IMR-90 (cell line): Measurements from ENCODE around the gene CHN2. TPM values are rescaled to one million over a fixed set of nuclear protein-coding genes. Genes with fewer than 3 reads are reported as not detected.

ENCODE experiments used
- ATAC-seq: fragments of 200-7000 bp; cut with Tn5 transposase; 2 replicates; pipeline ENCODE4 v1.9.1; 2020; ENCODE audit warnings: low read depth, mild to moderate bottlenecking, moderate library complexity
- BruUV-seq: library from RNA; stranded (reverse); fragments of 400-500 nt; replicated peaks from 2 replicates; lab custom pipeline; 2021; lab: Mats Ljungman, UMichigan
- CTCF ChIA-PET: fragments of 300-600 bp; formaldehyde crosslinking; extraction: SDS; loops from one replicate; lab custom pipeline; 2021; ENCODE audit warnings: antibody characterized with exemption; lab: Yijun Ruan, JAX
- POLR2A ChIA-PET: fragments of 300-600 bp; sonication (Branson Sonifier 250); formaldehyde crosslinking; loops from one replicate; lab custom pipeline; 2022; ENCODE audit warnings: antibody characterized with exemption; ENCODE audit not compliant: unreplicated experiment; lab: Charles Lee
- DNase-seq: peaks from one replicate; pipeline ENCODE4 v3.0.0; 2013
- H2AFZ ChIP-seq: replicated peaks from 2 replicates; pipeline ENCODE3; 2013; ENCODE audit warnings: low read length, mild to moderate bottlenecking; ENCODE audit not compliant: poor library complexity
- H2AK5ac ChIP-seq: 2 replicates; pipeline ENCODE4 v1.6.1; 2013; ENCODE audit warnings: low read depth, low read length, inconsistent platforms
- H2AK9ac ChIP-seq: replicated peaks from 2 replicates; pipeline ENCODE3; 2013; ENCODE audit warnings: mild to moderate bottlenecking, low read depth, low read length, moderate library complexity; ENCODE audit not compliant: poor library complexity
- H2BK120ac ChIP-seq: 2 replicates; pipeline ENCODE4 v1.6.1; 2013; ENCODE audit warnings: low read depth, low read length, inconsistent platforms
- H2BK15ac ChIP-seq: 3 replicates; pipeline ENCODE4 v1.6.1; 2013; ENCODE audit warnings: low read depth, low read length, inconsistent platforms
- H2BK20ac ChIP-seq: 2 replicates; pipeline ENCODE4 v1.6.1; 2013; ENCODE audit warnings: low read depth, mild to moderate bottlenecking, inconsistent platforms, low read length, moderate library complexity
- H2BK5ac ChIP-seq: 2 replicates; pipeline ENCODE4 v1.6.1; 2013; ENCODE audit warnings: mild to moderate bottlenecking, low read depth, low read length, inconsistent platforms; ENCODE audit not compliant: poor library complexity, severe bottlenecking
- H3K14ac ChIP-seq: replicated peaks from 2 replicates; pipeline ENCODE4 v1.6.1; 2013; ENCODE audit warnings: low read depth, low read length, inconsistent platforms
- H3K18ac ChIP-seq: 2 replicates; pipeline ENCODE4 v1.6.1; 2013; ENCODE audit warnings: low read depth, low read length, control low read depth
- H3K23ac ChIP-seq: 2 replicates; pipeline ENCODE4 v1.6.1; 2013; ENCODE audit warnings: low read depth, low read length, inconsistent platforms
- H3K27ac ChIP-seq: 2 replicates; pipeline ENCODE4 v1.5.1; 2013; ENCODE audit warnings: mild to moderate bottlenecking, control low read depth, low read length; ENCODE audit not compliant: insufficient read depth
- H3K27me3 ChIP-seq: 2 replicates; pipeline ENCODE4 v1.6.1; 2013; ENCODE audit warnings: low read length; ENCODE audit not compliant: control insufficient read depth, insufficient read depth
- H3K36me3 ChIP-seq: 2 replicates; pipeline ENCODE4 v1.6.1; 2013; ENCODE audit warnings: low read length, mixed read lengths; ENCODE audit not compliant: control insufficient read depth, insufficient read depth
- H3K4ac ChIP-seq: 2 replicates; pipeline ENCODE4 v1.6.1; 2013; ENCODE audit warnings: low read depth, low read length, inconsistent platforms
- H3K4me1 ChIP-seq: 2 replicates; pipeline ENCODE4 v1.6.1; 2013; ENCODE audit warnings: low read length, mixed read lengths; ENCODE audit not compliant: control insufficient read depth, insufficient read depth
- H3K4me2 ChIP-seq: 2 replicates; pipeline ENCODE4 v1.6.1; 2013; ENCODE audit warnings: low read depth, mild to moderate bottlenecking, control low read depth, low read length, moderate library complexity
- H3K4me3 ChIP-seq: 2 replicates; pipeline ENCODE4 v1.5.1; 2013; ENCODE audit warnings: low read depth, mild to moderate bottlenecking, control low read depth, low read length, moderate library complexity; ENCODE audit not compliant: insufficient read depth
- H3K56ac ChIP-seq: 2 replicates; pipeline ENCODE4 v1.6.1; 2013; ENCODE audit warnings: low read length, inconsistent platforms; ENCODE audit not compliant: insufficient read depth; ENCODE audit errors: extremely low read depth
- H3K79me1 ChIP-seq, 2 experiments: 2 replicates each; pipeline ENCODE4 v1.6.1; 2013; ENCODE audit warnings: low read length in 2 of 2, inconsistent platforms in 1 of 2, low read depth in 1 of 2
- H3K9ac ChIP-seq: 2 replicates; pipeline ENCODE4 v1.6.1; 2013; ENCODE audit warnings: low read depth, low read length, control low read depth
- H3K9me1 ChIP-seq: 2 replicates; pipeline ENCODE4 v1.6.1; 2013; ENCODE audit warnings: low read length, inconsistent platforms; ENCODE audit not compliant: insufficient read depth
- H3K9me3 ChIP-seq: 2 replicates; pipeline ENCODE4 v1.6.1; 2013; ENCODE audit warnings: low read length; ENCODE audit not compliant: control insufficient read depth, insufficient read depth
- H4K20me1 ChIP-seq: 2 replicates; pipeline ENCODE4 v1.6.1; 2013; ENCODE audit warnings: low read length, inconsistent platforms; ENCODE audit not compliant: insufficient read depth
- H4K5ac ChIP-seq: 2 replicates; pipeline ENCODE4 v1.6.1; 2013; ENCODE audit warnings: mild to moderate bottlenecking, low read depth, low read length, control low read depth
- H4K8ac ChIP-seq, 2 experiments: 2 replicates each; pipeline ENCODE4 v1.6.1; 2013; ENCODE audit warnings: low read depth in 2 of 2, low read length in 2 of 2, control low read depth in 1 of 2, inconsistent platforms in 1 of 2
- H4K91ac ChIP-seq: 2 replicates; pipeline ENCODE4 v1.6.1; 2013; ENCODE audit warnings: low read depth, low read length, inconsistent platforms; ENCODE audit not compliant: insufficient read depth
- BHLHE40 ChIP-seq: fragments of 150-350 bp; IDR thresholded peaks from 2 replicates; pipeline ENCODE4 v1.6.1; 2016; ENCODE audit warnings: mild to moderate bottlenecking, low read depth, low read length
- CEBPB ChIP-seq: IDR thresholded peaks from 2 replicates; pipeline ENCODE4 v1.6.1; 2012; ENCODE audit warnings: low read depth, low read length, improper control_type of control experiment
- CHD1 ChIP-seq: IDR thresholded peaks from 2 replicates; pipeline ENCODE4 v1.6.1; 2012; ENCODE audit warnings: low read depth, low read length, improper control_type of control experiment
- FOS ChIP-seq: fragments of 150-350 bp; IDR thresholded peaks from 2 replicates; pipeline ENCODE4 v1.6.1; 2016; ENCODE audit warnings: low read depth, low read length
- MAFK ChIP-seq: IDR thresholded peaks from 2 replicates; pipeline ENCODE4 v1.6.1; 2012; ENCODE audit warnings: low read depth, low read length, improper control_type of control experiment
- MAZ ChIP-seq: IDR thresholded peaks from 2 replicates; pipeline ENCODE4 v1.6.1; 2012; ENCODE audit warnings: low read depth, mild to moderate bottlenecking, low read length, improper control_type of control experiment, moderate library complexity, borderline replicate concordance
- MXI1 ChIP-seq: IDR thresholded peaks from 2 replicates; pipeline ENCODE4 v1.6.1; 2012; ENCODE audit warnings: low read depth, mild to moderate bottlenecking, low read length, moderate library complexity, borderline replicate concordance
- NFE2L2 ChIP-seq: fragments of 150-350 bp; IDR thresholded peaks from 2 replicates; pipeline ENCODE4 v1.6.1; 2016; ENCODE audit warnings: low read depth, mild to moderate bottlenecking, low read length
- POLR2A ChIP-seq: IDR thresholded peaks from 2 replicates; pipeline ENCODE4 v1.6.1; 2012; ENCODE audit warnings: mild to moderate bottlenecking, low read depth, low read length
- RAD21 ChIP-seq: IDR thresholded peaks from 2 replicates; pipeline ENCODE4 v1.6.1; 2012; ENCODE audit warnings: low read length, improper control_type of control experiment
- RCOR1 ChIP-seq: IDR thresholded peaks from 2 replicates; pipeline ENCODE4 v1.6.1; 2012; ENCODE audit warnings: mild to moderate bottlenecking, low read length, improper control_type of control experiment; ENCODE audit not compliant: insufficient replicate concordance
- RFX5 ChIP-seq: IDR thresholded peaks from 2 replicates; pipeline ENCODE4 v1.8.0; 2012; ENCODE audit warnings: low read depth, mild to moderate bottlenecking, low read length, moderate library complexity
- SMC3 ChIP-seq: fragments of 150-350 bp; IDR thresholded peaks from 2 replicates; pipeline ENCODE4 v1.6.1; 2016; ENCODE audit warnings: low read depth, mild to moderate bottlenecking, antibody characterized with exemption, low read length, moderate library complexity
- WGBS, 2 experiments: methylation state at CpG; one replicate each; pipeline versions ENCODE4 v1.1.5 to v1.1.7; 2013; ENCODE audit warnings: missing lambda C conversion rate in 2 of 2; ENCODE audit not compliant: insufficient read length in 1 of 2; ENCODE audit errors: extremely low coverage in 2 of 2; 5-methylcytosine and 5-hydroxymethylcytosine counted together
- dilution Hi-C: fragments of 300-500 bp; cut with HindIII; formaldehyde crosslinking; loops from one replicate; pipeline ENCODE4 v1.14.3; 2018; ENCODE audit warnings: low sequenced_read_pairs; ENCODE audit not compliant: unreplicated experiment
- in situ Hi-C: fragments of 300-500 bp; cut with MboI; formaldehyde crosslinking; loops from 3 replicates; pipeline ENCODE4 v1.14.3; 2019; ENCODE audit warnings: low sequenced_read_pairs, inconsistent platforms, mixed read lengths
- intact Hi-C: fragments of 100-400 bp; cut with micrococcal nuclease; formaldehyde crosslinking; loops from 2 replicates; pipeline ENCODE4 v1.10.0; 2022
- polyA plus RNA-seq, 3 experiments: library from polyadenylated mRNA; depleted of rRNA; stranded (reverse); fragments of >200 nt; gene quantifications; 2 replicates each; pipeline ENCODE4 v1.2.3, GENCODE V29; 2012; ENCODE audit warnings: low replicate concordance in 1 of 3
- total RNA-seq: library from RNA; depleted of rRNA; stranded (reverse); fragments of >200 nt; gene quantifications from 2 replicates; pipeline ENCODE4 v1.2.3, GENCODE V29; 2012
- TF ChIP-seq, protein P1 (sequence below): conservative IDR thresholded peaks from 2 replicates; pipeline ENCODE4 v1.5.1; 2012; ENCODE audit warnings: mild to moderate bottlenecking, low read depth, low read length, improper control_type of control experiment
- TF ChIP-seq, protein P2 (sequence below): fragments of 150-350 bp; IDR thresholded peaks from 2 replicates; pipeline ENCODE4 v1.6.1; 2017; ENCODE audit warnings: mild to moderate bottlenecking, antibody characterized with exemption, low read length, low read depth
- TF ChIP-seq, protein P3 (sequence below): fragments of 150-350 bp; IDR thresholded peaks from 2 replicates; pipeline ENCODE4 v1.6.1; 2016; ENCODE audit warnings: low read depth, mild to moderate bottlenecking, low read length, moderate library complexity, borderline replicate concordance

CHN2 gene
- total and polyA plus RNA-seq, 2 of the 4 experiments (the other 2 are of a cell fraction): not detected

DNA sequence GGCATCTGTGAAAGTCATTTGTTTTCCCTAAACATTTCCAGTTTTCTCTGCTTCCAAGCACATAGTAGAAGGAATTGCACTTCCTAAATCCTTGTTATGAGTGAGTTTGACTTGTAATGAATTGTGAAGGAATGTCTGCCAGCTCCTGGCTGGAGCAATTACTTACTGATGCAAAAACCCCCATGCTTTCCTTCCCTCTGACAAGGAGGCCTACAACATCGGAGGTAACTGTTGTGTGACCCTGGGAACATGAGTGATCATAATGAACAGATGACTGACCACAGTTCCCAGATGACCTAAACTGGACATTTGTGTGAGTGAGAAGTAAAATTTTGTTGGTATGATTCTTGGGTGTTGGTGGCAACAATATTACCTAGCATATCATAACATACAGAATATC lies 26.9 kb upstream of the CHN2 start:
- Histone ChIP-seq H3K79me1 (no peaks in the 10 kb centered on the region), H3K14ac (no peak overlapping the region), H3K36me3 (no peaks in the 10 kb centered on the region), H4K5ac (no peak overlapping the region), H2AK5ac (no peak overlapping the region), H2AFZ (no peak overlapping the region), H3K4me2 (no peak overlapping the region), H3K4me1 (no peaks in the 10 kb centered on the region), H4K91ac (no peak overlapping the region), H2BK15ac (no peak overlapping the region), H3K18ac (no peak overlapping the region), H2BK5ac (no peak overlapping the region), H3K9me1 (no peaks in the 10 kb centered on the region), H4K20me1 (no peaks in the 10 kb centered on the region), H3K4ac (no peak overlapping the region), H2BK20ac (no peak overlapping the region), H3K27me3 (no peaks in the 10 kb centered on the region), H3K9me3 (no peaks in the 10 kb centered on the region), H4K8ac (no peak overlapping the region), H2BK120ac (no peak overlapping the region), H3K9ac (no peak overlapping the region), H3K56ac (no peak overlapping the region), H3K27ac (no peak overlapping the region), H3K4me3 (no peak overlapping the region), H2AK9ac (no peak overlapping the region), H3K23ac (no peak overlapping the region)
- WGBS, 2 experiments: no CpG with 5 or more reads among the region's 1 CpG
- in situ Hi-C loops: no loop called here
- no peak for ATAC-seq
- dilution Hi-C loops: no loop called here
- BruUV-seq: no TSS peak
- TF ChIP-seq, protein P1, sequence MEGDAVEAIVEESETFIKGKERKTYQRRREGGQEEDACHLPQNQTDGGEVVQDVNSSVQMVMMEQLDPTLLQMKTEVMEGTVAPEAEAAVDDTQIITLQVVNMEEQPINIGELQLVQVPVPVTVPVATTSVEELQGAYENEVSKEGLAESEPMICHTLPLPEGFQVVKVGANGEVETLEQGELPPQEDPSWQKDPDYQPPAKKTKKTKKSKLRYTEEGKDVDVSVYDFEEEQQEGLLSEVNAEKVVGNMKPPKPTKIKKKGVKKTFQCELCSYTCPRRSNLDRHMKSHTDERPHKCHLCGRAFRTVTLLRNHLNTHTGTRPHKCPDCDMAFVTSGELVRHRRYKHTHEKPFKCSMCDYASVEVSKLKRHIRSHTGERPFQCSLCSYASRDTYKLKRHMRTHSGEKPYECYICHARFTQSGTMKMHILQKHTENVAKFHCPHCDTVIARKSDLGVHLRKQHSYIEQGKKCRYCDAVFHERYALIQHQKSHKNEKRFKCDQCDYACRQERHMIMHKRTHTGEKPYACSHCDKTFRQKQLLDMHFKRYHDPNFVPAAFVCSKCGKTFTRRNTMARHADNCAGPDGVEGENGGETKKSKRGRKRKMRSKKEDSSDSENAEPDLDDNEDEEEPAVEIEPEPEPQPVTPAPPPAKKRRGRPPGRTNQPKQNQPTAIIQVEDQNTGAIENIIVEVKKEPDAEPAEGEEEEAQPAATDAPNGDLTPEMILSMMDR: no peak
- TF ChIP-seq RAD21 (no peak), RFX5 (no peak), POLR2A (no peak), NFE2L2 (no peak), MAZ (no peak), SMC3 (no peak), RCOR1 (no peak), MAFK (no peak), CEBPB (no peak), MXI1 (no peak), BHLHE40 (no peak), FOS (no peak), CHD1 (no peak)
- TF ChIP-seq, protein P2, sequence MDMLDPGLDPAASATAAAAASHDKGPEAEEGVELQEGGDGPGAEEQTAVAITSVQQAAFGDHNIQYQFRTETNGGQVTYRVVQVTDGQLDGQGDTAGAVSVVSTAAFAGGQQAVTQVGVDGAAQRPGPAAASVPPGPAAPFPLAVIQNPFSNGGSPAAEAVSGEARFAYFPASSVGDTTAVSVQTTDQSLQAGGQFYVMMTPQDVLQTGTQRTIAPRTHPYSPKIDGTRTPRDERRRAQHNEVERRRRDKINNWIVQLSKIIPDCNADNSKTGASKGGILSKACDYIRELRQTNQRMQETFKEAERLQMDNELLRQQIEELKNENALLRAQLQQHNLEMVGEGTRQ: no peak
- TF ChIP-seq, protein P3, sequence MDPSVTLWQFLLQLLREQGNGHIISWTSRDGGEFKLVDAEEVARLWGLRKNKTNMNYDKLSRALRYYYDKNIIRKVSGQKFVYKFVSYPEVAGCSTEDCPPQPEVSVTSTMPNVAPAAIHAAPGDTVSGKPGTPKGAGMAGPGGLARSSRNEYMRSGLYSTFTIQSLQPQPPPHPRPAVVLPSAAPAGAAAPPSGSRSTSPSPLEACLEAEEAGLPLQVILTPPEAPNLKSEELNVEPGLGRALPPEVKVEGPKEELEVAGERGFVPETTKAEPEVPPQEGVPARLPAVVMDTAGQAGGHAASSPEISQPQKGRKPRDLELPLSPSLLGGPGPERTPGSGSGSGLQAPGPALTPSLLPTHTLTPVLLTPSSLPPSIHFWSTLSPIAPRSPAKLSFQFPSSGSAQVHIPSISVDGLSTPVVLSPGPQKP: no peak
- POLR2A ChIA-PET: no interaction called here
- CTCF ChIA-PET: no interaction called here
- DNase-seq: no peak
- intact Hi-C loops: no loop called here
